Activated naive CD8-positive, alpha-beta T cell treated with anti-CD3 and anti-CD28 coated beads, Interleukin-2, amount 50 U/mL, for 24 hours (primary cell): ENCODE measurements around the gene TIGD3.

Experiments used
- ATAC-seq: fragments of 150-1000 bp; cut with Tn5 transposase; one replicate; pipeline ENCODE4 v1.10.0; 2021
- DNase-seq: peaks from one replicate; pipeline ENCODE4 v3.0.0; 2021
- H3K27ac Mint-ChIP-seq: one replicate; pipeline ENCODE4 v1.8.0; 2021; ENCODE audit warnings: mild to moderate bottlenecking, mixed read lengths
- H3K27me3 Mint-ChIP-seq: one replicate; pipeline ENCODE4 v1.8.0; 2021; ENCODE audit warnings: mixed read lengths
- H3K36me3 Mint-ChIP-seq: one replicate; pipeline ENCODE4 v1.8.0; 2021; ENCODE audit warnings: low read depth, mixed read lengths
- H3K4me1 Mint-ChIP-seq: one replicate; pipeline ENCODE4 v1.8.0; 2021; ENCODE audit warnings: mixed read lengths
- H3K4me3 Mint-ChIP-seq: one replicate; pipeline ENCODE4 v1.8.0; 2021; ENCODE audit warnings: mild to moderate bottlenecking, moderate library complexity, mixed read lengths
- H3K9me3 Mint-ChIP-seq: one replicate; pipeline ENCODE4 v1.8.0; 2021; ENCODE audit warnings: mixed read lengths

TIGD3 gene, protein sequence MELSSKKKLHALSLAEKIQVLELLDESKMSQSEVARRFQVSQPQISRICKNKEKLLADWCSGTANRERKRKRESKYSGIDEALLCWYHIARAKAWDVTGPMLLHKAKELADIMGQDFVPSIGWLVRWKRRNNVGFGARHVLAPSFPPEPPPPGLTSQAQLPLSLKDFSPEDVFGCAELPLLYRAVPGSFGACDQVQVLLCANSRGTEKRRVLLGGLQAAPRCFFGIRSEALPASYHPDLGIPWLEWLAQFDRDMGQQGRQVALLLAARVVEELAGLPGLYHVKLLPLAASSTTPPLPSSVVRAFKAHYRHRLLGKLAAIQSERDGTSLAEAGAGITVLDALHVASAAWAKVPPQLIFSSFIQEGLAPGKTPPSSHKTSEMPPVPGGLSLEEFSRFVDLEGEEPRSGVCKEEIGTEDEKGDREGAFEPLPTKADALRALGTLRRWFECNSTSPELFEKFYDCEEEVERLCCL

DNA sequence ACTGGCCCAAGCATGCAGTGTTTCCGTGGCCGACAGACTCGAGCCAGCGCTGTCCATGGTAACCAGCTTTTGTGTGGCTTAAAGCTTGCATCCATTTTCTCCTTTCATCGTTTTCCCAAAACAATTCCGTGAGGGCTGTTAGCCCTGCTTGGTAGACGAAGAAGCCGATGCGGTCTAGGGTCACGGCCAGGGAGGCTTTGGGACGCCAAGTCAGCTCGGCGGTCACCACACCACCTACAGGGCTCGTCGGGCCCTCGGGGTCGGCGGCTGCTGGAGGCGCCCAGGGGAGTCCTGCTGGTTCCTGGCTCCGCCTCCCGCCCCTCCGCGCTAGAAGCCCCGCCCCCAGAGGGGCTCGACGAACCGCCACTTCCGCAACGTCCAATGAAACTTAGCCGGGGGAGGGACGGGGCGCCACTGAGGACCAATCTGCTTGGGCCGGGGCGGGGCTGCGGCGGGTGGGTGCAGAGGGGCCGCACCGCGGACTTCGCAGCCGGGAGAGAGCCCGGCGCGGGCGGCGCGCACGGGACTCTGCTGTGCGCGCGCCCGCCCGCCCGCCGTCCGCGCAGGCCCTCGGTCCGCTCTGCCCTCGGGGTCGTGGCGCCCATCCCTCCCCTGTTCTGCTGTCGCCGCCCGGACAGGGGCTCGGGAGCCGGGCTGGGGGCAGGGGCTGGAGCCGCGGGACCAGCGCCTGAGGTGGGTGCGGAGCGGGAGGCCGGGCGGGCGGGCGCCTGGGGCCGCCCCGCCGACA lies at the start of gene TIGD3:
Gene TIGD3 (plus strand): TSS at position 487 of the 748 bp plus-strand sequence. CDS start 1,058 bp downstream, outside the sequence.
- ATAC-seq (peak; percentile 98), DNase-seq (peak; percentile 99)
- H3K4me3 Mint-ChIP-seq = peak within 1 kb of the TSS; percentile 82
- no peaks in the 10 kb centered on the region for H3K9me3 Mint-ChIP-seq
- no peaks in the 10 kb centered on the region for H3K27me3 Mint-ChIP-seq
- H3K4me1 Mint-ChIP-seq = peaks cover 11% of the 10 kb centered on the region
- peak within 1 kb of the TSS; percentile 18 for H3K27ac Mint-ChIP-seq
- H3K36me3 Mint-ChIP-seq = peaks cover 12% of the 10 kb centered on the region

- Mint-ChIP-seq H3K27me3 (no peaks in the 10 kb centered on the region), H3K27ac (no peak overlapping the region), H3K4me1 (no peaks in the 10 kb centered on the region), H3K36me3 (peaks cover 4% of the 10 kb centered on the region), H3K9me3 (no peaks in the 10 kb centered on the region), H3K4me3 (no peak overlapping the region)
- no peak for ATAC-seq
- no peak for DNase-seq
Measured at GRCh38 chr11:65305501-65306268, 48.9 kb upstream of the TIGD3 start.

DNA sequence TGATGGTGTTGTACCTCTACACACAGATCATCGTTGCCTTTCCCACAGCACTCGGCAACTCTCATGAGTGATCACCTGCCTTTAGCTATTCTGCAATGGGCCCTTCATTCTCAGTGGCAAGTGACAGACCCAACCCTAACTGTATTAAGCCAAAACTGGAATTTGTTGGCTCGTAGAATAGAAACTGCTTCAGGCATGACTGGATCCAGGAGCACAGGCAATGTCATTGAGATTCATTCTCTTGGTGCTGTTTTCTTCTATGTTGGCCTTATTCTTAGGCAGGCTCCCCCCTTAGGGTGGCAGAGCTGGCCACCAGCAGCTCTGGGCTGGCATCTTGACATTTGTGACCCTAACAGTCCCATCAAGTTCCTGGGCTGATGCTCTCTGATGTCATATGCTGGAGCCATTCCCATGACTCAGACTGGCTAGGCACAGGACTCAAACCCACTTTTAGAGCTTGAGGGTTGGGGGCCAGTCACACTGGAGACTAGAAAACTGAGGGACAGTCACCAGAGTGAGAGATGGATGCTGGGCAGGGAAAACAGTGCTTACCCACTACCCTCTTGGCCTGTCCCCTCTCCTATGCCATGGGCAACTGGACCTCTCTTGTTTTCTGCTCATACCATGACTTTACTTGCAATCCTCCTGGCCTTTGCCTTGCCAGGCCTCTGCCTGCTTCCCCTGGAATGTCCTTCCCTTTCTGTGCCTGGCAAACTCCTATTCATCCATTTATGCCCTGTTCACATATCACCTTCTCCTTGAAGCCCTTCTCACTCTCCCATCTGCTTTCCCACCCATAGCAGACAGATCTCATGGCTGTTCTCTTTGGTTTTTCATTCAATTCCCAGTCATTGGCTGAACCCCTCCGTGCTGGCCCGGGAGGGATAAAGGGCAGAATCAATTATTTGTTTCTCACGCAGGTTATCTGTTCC lies 47.0 kb upstream of the TIGD3 start:
- H3K4me3 Mint-ChIP-seq = no peak overlapping the region
- no peaks in the 10 kb centered on the region for H3K9me3 Mint-ChIP-seq
- no peaks in the 10 kb centered on the region for H3K27me3 Mint-ChIP-seq
- DNase-seq (no peak), ATAC-seq (no peak)
- peaks cover 3% of the 10 kb centered on the region for H3K36me3 Mint-ChIP-seq
- H3K27ac Mint-ChIP-seq = no peak overlapping the region
- no peaks in the 10 kb centered on the region for H3K4me1 Mint-ChIP-seq

- H3K27ac Mint-ChIP-seq = no peak overlapping the region
- no peak overlapping the region for H3K4me3 Mint-ChIP-seq
- peaks cover 2% of the 10 kb centered on the region for H3K27me3 Mint-ChIP-seq
- DNase-seq (no peak), ATAC-seq (no peak)
- H3K4me1 Mint-ChIP-seq = no peaks in the 10 kb centered on the region
- no peaks in the 10 kb centered on the region for H3K9me3 Mint-ChIP-seq
- peaks cover 3% of the 10 kb centered on the region for H3K36me3 Mint-ChIP-seq
Measured at GRCh38 chr11:65308281-65308891, 46.2 kb upstream of the TIGD3 start.

DNA sequence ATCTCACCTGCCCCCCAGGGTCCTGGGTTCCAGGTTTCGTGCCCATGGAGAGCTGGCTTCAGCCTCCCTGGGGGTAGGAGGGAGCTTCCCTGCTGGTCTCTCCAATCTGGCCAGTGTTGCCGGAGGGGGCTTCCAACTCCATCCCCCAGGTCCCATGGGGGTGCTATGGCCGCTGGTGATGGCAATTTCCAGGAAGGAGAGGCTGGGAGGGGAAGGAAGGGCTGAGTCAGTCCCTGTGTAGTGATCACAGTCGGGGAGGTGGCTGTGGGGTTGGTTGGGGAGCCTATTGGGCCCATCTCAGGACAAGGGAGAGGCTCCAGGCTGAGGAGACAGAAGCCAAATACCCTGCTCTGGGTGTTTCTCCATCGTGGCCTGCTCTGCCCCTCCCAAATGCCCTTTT lies 45.5 kb upstream of the TIGD3 start:
- Mint-ChIP-seq H3K9me3 (no peaks in the 10 kb centered on the region), H3K36me3 (peaks cover 2% of the 10 kb centered on the region), H3K4me1 (peaks cover 2% of the 10 kb centered on the region), H3K27ac (no peak overlapping the region), H3K27me3 (peaks cover 8% of the 10 kb centered on the region), H3K4me3 (no peak overlapping the region)
- DNase-seq = no peak
- no peak for ATAC-seq

DNA sequence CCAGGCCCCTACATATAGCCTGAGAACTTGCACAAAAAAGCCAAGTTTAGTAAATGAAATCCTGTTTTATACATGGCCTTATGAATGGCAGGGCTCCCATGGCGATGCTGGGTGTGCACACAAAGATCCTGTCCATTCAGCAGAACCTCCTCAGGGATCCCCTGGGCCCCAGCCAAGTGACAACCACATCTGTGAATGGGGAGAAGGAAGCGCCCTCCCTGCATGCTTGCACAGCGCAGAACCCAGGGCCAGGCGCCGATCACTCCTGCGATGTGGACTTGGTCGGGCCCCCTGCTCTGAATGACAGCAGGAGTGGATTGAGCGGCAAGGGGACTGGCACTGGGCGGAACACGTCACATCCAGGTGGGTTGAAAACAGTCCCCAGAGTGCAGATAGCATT lies 44.3 kb upstream of the TIGD3 start:
- ATAC-seq = no peak
- no peak overlapping the region for H3K4me3 Mint-ChIP-seq

DNA sequence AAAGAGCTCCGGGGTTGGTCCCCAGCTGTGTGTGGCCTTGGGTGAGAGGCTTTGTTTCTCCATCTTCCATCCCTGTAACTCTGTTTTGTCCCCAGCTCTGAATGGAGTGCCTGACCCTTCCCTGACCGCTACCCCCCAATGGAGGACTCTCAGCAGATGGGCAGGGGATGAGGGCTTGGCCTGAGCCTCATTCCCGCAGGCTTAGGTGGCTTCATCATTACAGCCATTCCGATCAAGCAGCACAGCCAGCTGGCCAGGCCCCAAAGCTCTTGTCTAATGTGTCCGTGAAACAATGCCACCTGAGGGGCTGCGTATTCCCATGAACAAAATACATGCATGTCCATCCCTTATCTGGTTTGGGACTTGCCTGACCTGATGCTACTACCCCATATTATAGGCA lies 43.8 kb upstream of the TIGD3 start:
- no peaks in the 10 kb centered on the region for H3K9me3 Mint-ChIP-seq
- no peak overlapping the region for H3K27ac Mint-ChIP-seq

More for the DNA sequence above, 44.3 kb upstream of the TIGD3 start:
- Mint-ChIP-seq H3K9me3 (no peaks in the 10 kb centered on the region), H3K4me1 (peaks cover 5% of the 10 kb centered on the region), H3K27me3 (peaks cover 12% of the 10 kb centered on the region), H3K27ac (no peak overlapping the region), H3K36me3 (no peaks in the 10 kb centered on the region)
- DNase-seq = no peak

DNA sequence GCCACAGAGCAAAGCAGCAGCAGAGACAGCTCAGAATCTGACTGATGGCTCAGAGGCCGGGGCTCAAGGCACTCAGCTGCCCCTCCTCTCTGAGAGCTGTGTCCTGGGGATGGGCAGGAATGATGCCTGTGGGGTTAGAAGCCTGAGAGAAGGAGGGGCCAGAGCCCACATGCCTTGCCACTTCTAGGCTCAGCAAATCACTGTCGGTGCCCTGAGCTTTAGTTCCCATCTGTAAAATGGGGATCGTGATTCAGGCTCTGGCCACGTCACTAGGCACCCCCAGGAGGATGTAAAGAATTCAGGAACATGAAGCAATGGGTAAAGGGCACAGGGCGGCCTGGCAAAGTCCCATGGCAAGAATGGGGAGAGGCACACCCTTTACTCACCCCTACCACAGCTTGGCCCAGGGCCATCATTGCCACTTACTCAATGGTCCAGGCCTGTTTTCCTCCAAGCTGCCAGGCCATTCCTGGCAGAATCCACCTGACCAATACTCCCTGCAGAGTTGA lies 43.3 kb upstream of the TIGD3 start:
- H3K27me3 Mint-ChIP-seq = peaks cover 12% of the 10 kb centered on the region
- H3K4me1 Mint-ChIP-seq = peaks cover 11% of the 10 kb centered on the region
- no peak overlapping the region for H3K27ac Mint-ChIP-seq
- ATAC-seq = no peak
- H3K36me3 Mint-ChIP-seq = no peaks in the 10 kb centered on the region
- no peaks in the 10 kb centered on the region for H3K9me3 Mint-ChIP-seq
- no peak overlapping the region for H3K4me3 Mint-ChIP-seq
- DNase-seq = no peak

More for the DNA sequence above, 43.8 kb upstream of the TIGD3 start:
- peaks cover 6% of the 10 kb centered on the region for H3K4me1 Mint-ChIP-seq
- DNase-seq = no peak
- ATAC-seq = no peak
- H3K36me3 Mint-ChIP-seq = no peaks in the 10 kb centered on the region
- peaks cover 12% of the 10 kb centered on the region for H3K27me3 Mint-ChIP-seq
- H3K4me3 Mint-ChIP-seq = no peak overlapping the region

- peak; percentile 86 for ATAC-seq
- Mint-ChIP-seq H3K27me3 (peaks cover 12% of the 10 kb centered on the region), H3K36me3 (no peaks in the 10 kb centered on the region), H3K27ac (no peak within 1 kb of the TSS), H3K4me1 (peaks cover 11% of the 10 kb centered on the region), H3K4me3 (peak within 1 kb of the TSS; percentile 69), H3K9me3 (no peaks in the 10 kb centered on the region)
- DNase-seq = peak; percentile 84
Measured at GRCh38 chr11:65314501-65315203, 39.9 kb upstream of the TIGD3 start, which contains the start of gene CDC42EP2. TSS of gene CDC42EP2 (plus strand) at chr11:65314866. CDS start at chr11:65320899, 6,033 bp downstream.

DNA sequence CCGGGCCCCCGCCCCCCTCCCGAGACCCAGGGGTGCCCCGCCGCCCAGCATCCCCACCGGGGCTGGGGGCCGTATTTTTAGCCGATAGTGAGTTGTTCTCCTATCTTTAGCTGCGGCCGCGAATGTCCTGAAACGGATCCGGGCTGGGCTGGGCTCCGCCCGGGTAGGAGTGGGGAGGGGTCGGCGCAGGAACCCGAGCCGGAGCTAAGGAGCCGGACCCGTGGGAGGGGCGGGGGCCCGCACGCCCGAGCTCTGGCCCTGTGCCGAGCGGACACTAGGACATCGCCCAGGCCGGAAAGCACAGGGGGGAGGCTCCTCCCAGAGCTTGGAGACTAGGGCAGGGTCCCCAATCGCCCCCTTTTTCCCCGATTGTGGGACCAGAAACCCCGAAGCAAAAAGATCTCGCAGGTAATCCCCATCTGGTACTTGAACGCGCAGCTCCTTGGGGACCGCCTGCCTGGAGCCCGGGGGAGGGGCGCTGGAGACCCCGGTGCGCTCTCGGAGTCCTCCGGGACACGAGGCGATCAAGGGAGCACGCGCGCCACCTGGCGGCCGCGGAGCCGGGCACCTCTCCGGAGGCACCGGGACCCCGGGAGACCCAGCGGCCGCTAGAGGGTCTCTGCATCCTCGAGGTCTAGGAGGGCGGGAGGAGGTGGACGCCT lies 39.2 kb upstream of the TIGD3 start:
- Mint-ChIP-seq H3K9me3 (no peaks in the 10 kb centered on the region), H3K4me3 (peak overlapping the region; percentile 69), H3K36me3 (no peaks in the 10 kb centered on the region), H3K27ac (no peak overlapping the region), H3K4me1 (peaks cover 11% of the 10 kb centered on the region), H3K27me3 (peaks cover 12% of the 10 kb centered on the region)
- ATAC-seq = peak; percentile 70
- peak; percentile 92 for DNase-seq

DNA sequence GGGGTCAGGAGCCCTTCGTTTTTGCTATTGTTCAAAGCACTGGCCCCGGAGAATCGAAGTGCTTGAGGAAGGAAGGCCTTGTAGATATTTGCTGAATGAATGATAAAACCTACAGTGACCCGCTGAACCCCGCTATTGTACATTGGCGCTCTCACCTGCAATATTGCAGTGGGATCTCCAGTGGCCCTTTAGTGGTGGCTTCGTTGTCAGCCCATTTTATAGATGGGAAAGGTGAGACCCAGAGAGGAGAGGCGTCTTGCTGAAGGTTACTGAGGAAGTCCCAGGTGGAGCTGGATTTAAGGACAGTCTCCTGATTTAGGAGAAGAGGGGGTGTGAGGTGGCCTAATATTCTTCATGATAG lies 38.7 kb upstream of the TIGD3 start:
- no peaks in the 10 kb centered on the region for H3K36me3 Mint-ChIP-seq
- no peak for DNase-seq
- peak overlapping the region; percentile 69 for H3K4me3 Mint-ChIP-seq
- no peak for ATAC-seq
- no peaks in the 10 kb centered on the region for H3K9me3 Mint-ChIP-seq
- peak overlapping the region; percentile 35 for H3K27ac Mint-ChIP-seq
- H3K27me3 Mint-ChIP-seq = peaks cover 12% of the 10 kb centered on the region
- H3K4me1 Mint-ChIP-seq = peaks cover 11% of the 10 kb centered on the region

DNA sequence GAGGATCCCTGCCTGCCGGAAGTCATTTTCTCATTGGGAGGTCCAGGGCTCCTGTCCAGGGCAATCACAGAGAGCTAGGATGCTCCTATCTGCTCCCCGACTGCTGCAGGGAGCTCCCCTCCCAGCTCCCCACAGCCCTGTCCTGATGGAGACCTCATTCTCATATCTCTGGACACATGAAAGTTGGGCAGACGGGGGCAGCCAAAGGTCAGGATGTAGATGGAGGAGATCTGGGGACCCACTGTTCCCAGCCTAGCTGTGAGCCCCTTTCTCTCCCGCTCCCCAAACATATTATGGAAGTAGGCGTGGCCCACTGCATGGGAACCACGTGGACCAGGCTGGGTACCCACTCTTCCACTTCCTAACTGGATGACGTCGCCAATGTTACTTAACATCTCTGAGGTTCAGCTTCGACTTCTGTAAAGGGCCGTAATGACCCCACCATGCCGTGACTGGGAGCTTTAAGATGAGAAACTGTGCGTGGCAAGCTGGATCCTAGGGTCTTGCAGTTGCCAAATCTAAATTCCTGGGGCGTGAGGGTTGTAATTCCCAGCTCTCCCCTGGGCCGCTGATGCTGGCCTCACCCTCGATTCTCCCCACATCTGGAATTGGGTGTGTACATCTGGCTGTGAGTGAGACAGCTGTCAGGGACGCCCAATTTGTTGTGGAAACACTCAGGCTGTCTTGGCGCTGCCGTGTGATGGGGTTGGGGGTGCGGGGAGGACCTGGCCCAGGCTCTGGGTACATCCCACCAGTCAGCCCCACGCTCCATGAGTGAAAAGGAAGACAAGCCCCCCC lies 38.1 kb upstream of the TIGD3 start:
- Mint-ChIP-seq H3K36me3 (no peaks in the 10 kb centered on the region), H3K4me1 (peaks cover 11% of the 10 kb centered on the region), H3K27me3 (peaks cover 12% of the 10 kb centered on the region), H3K9me3 (no peaks in the 10 kb centered on the region), H3K4me3 (peak overlapping the region; percentile 69), H3K27ac (no peak overlapping the region)
- DNase-seq = no peak
- no peak for ATAC-seq
